Urinary bladder (tissue), 4 donors: ENCODE results near the gene SDR42E2. TPM values are rescaled to one million over a fixed set of nuclear protein-coding genes. Genes with fewer than 3 reads are reported as not detected.
"Not testable (repeated sequence)": the region's sequence is repeated elsewhere in the genome, so short reads cannot be mapped to it uniquely, and the experiment has no call there.

ENCODE experiments used
- DNase-seq: peaks from one replicate; pipeline ENCODE4 v3.0.0-alpha.2; 2015; ENCODE audit errors: extremely low spot score
- H3K27ac ChIP-seq: one replicate; pipeline ENCODE4 v1.5.1; 2013; ENCODE audit warnings: low read depth, mild to moderate bottlenecking, moderate library complexity
- H3K36me3 ChIP-seq: one replicate; pipeline ENCODE4 v1.6.1; 2013; ENCODE audit warnings: mild to moderate bottlenecking, moderate library complexity; ENCODE audit not compliant: insufficient read depth
- H3K4me1 ChIP-seq: one replicate; pipeline ENCODE4 v1.6.1; 2013; ENCODE audit warnings: mild to moderate bottlenecking, moderate library complexity; ENCODE audit not compliant: insufficient read depth
- H3K4me3 ChIP-seq: one replicate; pipeline ENCODE4 v1.5.1; 2013; ENCODE audit warnings: low read depth, low read length
- WGBS: extraction: QIAGEN DNeasy Blood & Tissue Kit; methylation state at CpG from one replicate; pipeline ENCODE4 v1.1.7; 2013; 5-methylcytosine and 5-hydroxymethylcytosine counted together
- polyA plus RNA-seq: library from polyadenylated mRNA; stranded (reverse); fragments of 200-250 nt; gene quantifications from one replicate; pipeline ENCODE4 v1.2.3, GENCODE V29; 2013
- total RNA-seq: library from RNA; depleted of rRNA; stranded (reverse); fragments of >200 nt; gene quantifications from one replicate; pipeline ENCODE4 v1.2.3, GENCODE V29; 2014
- donor health status: healthy with polysubstance abuse.
- donor health status: healthy.

The SDR42E2 gene
- total and polyA plus RNA-seq, 2 donors: not detected

DNA sequence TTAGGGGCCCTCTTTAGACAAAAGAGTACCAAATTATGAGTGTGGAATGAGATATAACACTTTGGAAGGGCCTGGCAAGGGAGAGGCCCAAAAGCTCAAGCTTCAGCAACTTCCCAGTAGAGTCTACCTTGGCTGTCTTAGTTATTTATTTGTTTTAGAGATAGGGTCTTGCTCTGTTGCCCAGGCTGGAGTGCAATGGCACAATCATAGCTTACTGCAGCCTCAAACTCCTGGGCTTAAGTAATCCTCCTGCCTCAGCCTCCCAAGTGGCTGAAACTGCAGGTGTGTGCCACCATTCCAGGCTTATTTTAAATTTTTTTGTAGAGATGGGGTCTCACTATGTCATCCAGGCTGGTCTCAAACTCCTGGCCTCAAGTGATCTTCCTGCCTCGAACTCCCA, 10.3 kb downstream of the SDR42E2 start:
- DNase-seq, H3K4me3 ChIP-seq, H3K4me1 ChIP-seq, H3K36me3 ChIP-seq, H3K27ac ChIP-seq: not testable (repeated sequence)
- WGBS: 93% methylated on average over 1 of the region's 1 CpG

DNA sequence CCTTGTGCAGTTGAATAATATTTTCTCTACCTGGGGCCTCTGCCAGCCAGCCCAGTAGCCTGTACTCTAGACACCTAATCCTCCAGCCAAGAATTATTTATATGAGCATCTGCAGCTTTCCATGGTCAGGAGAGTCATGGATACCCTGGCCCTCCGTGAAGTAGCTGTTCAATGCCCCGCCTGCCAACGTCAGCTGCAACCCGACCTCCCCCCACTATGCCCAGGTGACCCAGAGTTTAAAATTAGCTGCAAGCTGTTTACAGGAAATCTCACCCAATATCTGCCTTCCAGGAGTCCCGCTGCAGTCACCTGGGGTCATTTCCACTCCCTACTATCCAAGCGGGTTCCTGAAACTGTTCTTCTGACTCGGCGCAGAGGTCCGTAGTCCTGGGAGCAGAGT, 12.3 kb downstream of the SDR42E2 start:
- no peaks in the 10 kb centered on the region for H3K4me1 ChIP-seq
- no peak overlapping the region for H3K27ac ChIP-seq
- no peak for DNase-seq
- no peak overlapping the region for H3K4me3 ChIP-seq
- no peaks in the 10 kb centered on the region for H3K36me3 ChIP-seq
- WGBS: 62% methylated on average over 9 of the region's 9 CpGs

DNA sequence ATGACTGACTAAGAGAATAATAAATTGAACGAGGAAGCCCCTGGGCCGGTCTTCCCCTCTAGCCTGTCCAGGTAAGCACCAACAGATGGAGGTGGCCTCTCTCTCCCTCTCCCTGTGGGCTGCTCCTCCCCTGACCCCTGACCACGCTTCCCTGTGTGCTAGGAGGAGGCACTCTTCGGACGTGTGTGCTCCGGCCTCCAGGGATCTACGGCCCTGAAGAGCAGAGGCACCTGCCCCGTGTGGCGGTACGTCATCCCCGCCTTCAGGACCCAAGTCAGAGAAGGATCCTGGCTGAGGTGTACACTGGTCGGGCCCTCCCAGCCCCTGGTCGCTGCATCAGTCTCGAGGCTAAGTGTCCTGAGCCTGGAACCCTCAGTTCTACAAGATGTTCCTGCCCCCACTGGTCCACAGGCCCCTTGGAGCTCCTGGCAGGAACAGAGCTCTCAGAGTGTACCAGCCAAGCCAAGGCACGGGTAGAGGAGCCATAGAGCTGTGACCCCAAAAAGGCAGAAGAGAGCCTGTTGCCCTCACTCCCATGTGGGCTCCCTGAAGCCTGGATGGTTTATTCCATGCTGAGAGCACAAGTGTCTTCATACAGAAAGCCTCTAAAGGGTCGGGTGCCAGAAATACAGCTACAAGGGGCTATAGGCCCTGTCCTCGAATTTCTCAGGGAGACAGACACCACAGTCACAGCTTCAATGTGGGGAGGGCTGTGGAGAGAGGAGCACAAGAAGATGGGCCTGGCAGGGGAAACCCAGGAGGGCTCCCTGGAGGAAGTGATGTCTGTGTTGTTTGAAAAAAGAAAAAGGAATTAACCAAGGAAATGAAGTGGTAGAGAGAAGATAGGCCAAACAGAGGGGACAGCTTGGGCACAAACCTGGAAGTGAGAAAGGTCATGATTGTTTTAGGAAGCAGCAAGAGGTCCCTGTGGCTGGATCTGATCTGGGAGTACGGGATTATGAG, 15.9 kb downstream of the SDR42E2 start:
- Histone ChIP-seq H3K27ac (no peak overlapping the region), H3K4me3 (no peak overlapping the region), H3K36me3 (no peaks in the 10 kb centered on the region), H3K4me1 (no peaks in the 10 kb centered on the region)
- DNase-seq: no peak
- 76% methylated on average over 18 of the region's 18 CpGs for WGBS

DNA sequence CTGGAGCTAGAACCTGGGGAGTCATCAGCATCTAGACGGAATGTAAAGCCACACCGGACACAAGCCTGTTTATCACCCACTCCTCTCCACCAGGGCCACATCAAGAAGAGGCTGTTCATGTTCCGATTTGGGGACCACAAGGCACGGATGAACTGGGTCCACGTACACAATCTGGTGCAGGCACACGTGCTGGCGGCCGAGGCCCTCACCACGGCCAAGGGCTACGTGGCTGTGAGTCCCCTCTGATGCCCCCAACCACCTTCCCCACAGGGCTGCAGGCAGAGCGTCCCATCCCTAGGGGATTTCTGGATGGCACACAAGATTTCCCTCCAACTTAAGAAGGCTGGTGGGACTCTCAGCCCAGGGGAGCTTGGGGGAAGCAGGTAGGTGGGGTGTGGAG, 19.1 kb downstream of the SDR42E2 start:
- no peak overlapping the region for H3K27ac ChIP-seq
- DNase-seq: no peak
- no peak overlapping the region for H3K4me3 ChIP-seq
- no peaks in the 10 kb centered on the region for H3K36me3 ChIP-seq
- no peaks in the 10 kb centered on the region for H3K4me1 ChIP-seq
- WGBS: 88% methylated on average over 11 of the region's 11 CpGs

DNA sequence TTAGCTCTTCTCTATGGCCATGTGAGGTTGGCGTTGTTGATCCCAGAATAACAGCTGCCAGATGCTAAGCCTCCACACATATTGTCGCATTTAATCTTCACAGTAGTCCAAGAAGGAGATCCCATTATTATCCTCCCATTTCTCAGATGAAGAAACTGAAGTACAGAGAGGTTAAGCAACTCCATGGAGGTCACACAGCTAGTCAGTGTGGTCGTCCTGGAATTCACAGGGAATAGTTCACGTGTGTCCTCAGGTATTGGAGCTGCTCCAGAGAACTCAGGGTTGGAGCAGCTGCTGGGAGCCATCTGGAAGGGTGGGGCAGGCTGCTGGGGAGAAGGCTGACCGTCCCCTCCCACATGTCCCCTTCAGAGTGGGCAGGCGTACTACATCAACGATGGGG, 19.5 kb downstream of the SDR42E2 start:
- no peak overlapping the region for H3K4me3 ChIP-seq
- no peak for DNase-seq
- H3K36me3 ChIP-seq: no peaks in the 10 kb centered on the region
- no peak overlapping the region for H3K27ac ChIP-seq
- WGBS: 81% methylated on average over 7 of the region's 7 CpGs
- no peaks in the 10 kb centered on the region for H3K4me1 ChIP-seq

DNA sequence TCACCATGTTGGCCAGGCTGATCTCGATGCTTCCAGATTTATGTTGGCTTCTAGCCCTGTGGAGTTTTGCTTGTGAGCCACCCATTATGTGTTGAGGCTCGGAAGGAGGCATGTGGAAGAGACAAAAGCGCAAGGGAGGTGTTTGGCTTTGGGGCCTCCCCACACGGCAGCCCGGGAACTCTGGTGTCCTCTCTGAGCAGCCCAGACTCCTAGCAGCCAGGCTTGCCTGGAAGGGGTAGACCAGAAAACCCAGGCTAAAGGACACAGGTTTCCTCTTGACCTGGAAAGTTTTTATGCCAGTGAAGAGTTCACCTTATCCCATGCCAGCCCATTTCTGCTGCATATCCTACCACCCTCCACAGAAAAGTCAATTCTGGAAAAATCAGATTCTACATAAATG, 21.0 kb downstream of the SDR42E2 start:
- Histone ChIP-seq H3K27ac (no peak overlapping the region), H3K4me1 (peaks cover 1% of the 10 kb centered on the region), H3K36me3 (no peaks in the 10 kb centered on the region), H3K4me3 (no peak overlapping the region)
- 88% methylated on average over 5 of the region's 5 CpGs for WGBS
- DNase-seq: no peak

DNA sequence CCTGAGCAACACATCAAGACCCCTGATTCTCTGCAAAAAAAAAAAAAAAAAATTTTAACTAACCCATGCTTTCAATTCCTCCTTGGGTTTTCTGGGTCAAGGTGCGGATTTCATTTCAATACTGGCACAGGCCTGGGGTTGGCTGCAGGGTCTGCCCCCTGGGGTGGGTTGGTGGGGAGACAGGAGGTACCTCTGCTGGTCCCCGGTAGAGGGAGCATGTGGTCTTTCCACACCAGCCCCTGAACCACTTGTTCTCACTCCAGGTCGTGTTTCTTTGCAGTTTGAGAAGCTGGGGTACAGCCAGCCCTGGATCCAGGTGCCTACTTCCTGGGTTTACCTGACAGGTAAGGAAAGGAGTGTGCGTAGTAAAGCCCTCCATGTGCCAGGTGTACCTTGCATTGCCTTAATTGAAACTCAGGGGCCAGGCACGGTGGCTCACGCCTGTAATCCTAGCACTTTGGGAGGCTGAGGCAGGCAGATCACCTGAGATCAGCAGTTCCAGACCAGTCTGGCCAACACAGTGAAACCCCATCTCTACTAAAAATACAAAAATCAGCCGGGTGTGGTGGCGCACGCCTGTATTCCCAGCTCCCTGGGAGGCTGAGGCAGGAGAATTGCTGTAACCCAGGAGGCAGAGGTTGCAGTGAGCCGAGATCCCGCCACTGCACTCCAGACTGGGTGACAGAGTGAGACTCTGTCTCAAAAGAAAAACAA, 21.8 kb downstream of the SDR42E2 start:
- Histone ChIP-seq H3K4me1 (peaks cover 1% of the 10 kb centered on the region), H3K36me3 (no peaks in the 10 kb centered on the region), H3K4me3 (no peak overlapping the region), H3K27ac (no peak overlapping the region)
- WGBS: 84% methylated on average over 11 of the region's 11 CpGs
- DNase-seq: no peak

DNA sequence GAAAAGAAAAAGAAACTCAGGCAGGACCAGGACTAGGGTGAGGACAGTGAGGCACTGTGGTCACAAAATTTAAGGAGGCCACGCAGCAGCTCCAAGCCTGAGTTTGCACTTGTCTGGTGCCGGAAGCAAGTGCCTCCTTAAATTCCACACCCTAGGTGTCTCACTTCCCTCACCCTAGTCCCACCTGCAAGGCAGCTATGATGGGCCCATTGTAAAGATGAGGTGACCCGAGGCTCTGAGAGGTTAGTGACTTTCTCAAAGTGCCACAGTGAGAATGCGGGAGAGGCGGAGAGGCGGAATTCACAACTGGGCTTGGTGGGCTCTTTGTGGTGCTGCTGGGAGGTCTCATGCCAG, 22.3 kb downstream of the SDR42E2 start:
- Histone ChIP-seq H3K4me1 (peaks cover 1% of the 10 kb centered on the region), H3K36me3 (no peaks in the 10 kb centered on the region), H3K4me3 (no peak overlapping the region), H3K27ac (no peak overlapping the region)
- 87% methylated on average over 6 of the region's 6 CpGs for WGBS
- DNase-seq: no peak

DNA sequence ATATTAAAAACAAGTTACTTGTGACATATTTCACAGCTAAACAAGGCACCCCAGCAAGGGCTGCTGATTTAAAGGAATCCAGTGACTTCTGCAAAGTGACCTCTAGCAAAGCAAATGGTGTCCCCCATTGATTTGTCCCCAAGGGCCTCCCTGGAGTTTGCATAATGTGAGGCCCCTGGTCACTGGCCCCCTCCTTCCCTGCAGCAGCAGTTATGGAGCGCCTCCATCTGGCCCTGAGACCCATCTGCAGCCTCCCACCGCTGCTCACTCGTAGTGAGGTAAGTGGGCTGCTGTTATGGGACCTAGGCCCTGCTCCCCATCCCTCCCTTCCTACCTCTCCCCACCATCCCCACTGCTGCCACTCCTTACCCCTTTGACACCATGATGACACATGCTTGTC, 24.2 kb downstream of the SDR42E2 start:
- H3K36me3 ChIP-seq: no peaks in the 10 kb centered on the region
- peaks cover 1% of the 10 kb centered on the region for H3K4me1 ChIP-seq
- no peak overlapping the region for H3K4me3 ChIP-seq
- H3K27ac ChIP-seq: no peak overlapping the region
- DNase-seq: no peak
- 56% methylated on average over 3 of the region's 3 CpGs for WGBS

DNA sequence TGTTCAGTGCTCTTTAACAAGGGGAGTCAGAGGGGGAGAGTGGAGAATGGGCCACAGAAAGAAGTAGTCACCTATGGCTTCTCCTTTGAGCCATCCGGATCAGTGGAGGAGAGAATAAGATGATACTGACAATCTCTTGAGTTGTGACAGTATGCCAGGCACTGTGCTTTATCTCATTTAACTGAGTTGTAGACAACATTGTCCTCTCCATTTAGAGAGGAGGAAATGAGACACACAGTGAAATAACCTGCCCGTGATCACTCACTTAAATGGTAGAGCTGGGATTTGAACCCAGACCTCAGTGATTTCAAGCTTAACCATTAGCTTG, 25.9 kb downstream of the SDR42E2 start:
- 65% methylated on average over 2 of the region's 2 CpGs for WGBS
- Histone ChIP-seq H3K4me3 (no peak overlapping the region), H3K27ac (no peak overlapping the region), H3K36me3 (no peaks in the 10 kb centered on the region), H3K4me1 (peaks cover 1% of the 10 kb centered on the region)
- DNase-seq: no peak

DNA sequence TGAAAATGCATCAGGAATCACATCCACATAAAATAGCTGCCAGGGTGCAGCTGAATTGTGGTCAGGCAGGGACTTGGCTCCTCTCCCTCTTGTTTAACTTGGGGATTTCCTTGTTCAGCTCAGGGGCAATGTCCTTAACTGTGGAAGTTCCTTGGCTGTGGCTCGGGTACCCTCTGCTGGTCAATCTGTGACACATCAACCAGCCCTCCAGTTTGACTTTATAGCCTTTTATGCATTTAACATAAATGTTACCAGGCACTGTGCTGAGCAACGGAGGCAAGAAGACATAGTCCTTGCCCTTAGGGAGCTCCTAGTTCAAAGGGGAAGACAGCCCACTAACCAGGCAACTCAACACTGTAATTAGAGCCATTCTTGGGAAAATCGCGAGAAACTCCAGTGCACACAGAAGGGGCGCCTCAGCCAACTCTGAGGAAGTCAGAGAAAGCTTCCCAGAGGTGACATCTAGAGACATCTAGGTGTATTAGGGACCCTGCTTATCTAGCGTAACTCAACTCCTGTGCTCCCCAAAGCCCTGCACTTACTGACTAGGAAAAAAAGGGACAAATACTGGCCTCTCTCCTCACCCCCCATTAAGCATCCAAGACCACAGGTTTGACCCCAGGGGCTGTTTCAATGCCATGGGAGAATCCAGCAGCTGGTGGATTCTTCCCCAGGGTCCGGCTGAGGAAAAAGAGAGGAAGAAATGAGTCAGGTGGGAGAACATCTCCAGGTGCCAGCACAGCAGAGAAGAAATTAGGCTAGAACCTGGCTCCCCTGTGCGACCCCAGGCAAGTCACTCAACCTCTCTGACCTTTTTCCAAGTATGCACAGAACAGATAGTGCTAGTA, 26.5 kb downstream of the SDR42E2 start:
- Histone ChIP-seq H3K36me3 (no peaks in the 10 kb centered on the region), H3K4me3 (no peak overlapping the region), H3K4me1 (peaks cover 1% of the 10 kb centered on the region), H3K27ac (no peak overlapping the region)
- 29% methylated on average over 8 of the region's 8 CpGs for WGBS
- DNase-seq: no peak

DNA sequence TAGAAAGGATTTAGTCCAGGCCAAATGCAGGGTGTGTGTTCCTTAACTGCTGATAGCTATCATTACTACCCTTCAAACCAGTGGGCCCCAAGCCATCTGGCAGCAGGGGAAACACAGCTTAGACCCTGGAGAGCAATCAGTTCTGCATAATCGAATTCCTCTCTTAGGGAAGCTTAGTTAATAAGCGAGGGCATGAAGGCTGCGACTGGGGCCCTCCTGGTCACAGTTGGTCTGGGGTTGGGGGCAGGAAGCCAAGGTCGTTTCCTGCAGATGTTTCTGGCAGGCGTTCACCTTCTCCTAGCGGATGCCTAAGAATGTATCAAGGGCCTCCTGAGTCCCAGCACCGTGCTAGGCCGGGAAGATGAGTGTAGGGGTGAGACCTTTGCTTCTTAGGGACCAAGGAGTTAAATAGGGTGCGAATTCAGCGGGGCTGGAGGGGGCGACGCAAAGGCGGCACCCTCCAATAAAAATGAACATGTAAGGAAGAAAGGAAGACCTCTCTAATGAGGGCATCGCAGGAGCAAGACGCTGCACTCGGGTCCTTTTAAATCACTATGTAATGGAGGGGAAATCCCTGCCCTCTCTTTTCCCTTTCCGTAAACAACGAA, 27.3 kb downstream of the SDR42E2 start:
- 4% methylated on average over 18 of the region's 18 CpGs for WGBS
- H3K27ac ChIP-seq: peak overlapping the region; percentile 90
- H3K4me1 ChIP-seq: peaks cover 1% of the 10 kb centered on the region
- H3K4me3 ChIP-seq: peak overlapping the region; percentile 40
- no peaks in the 10 kb centered on the region for H3K36me3 ChIP-seq
- DNase-seq: no peak

DNA sequence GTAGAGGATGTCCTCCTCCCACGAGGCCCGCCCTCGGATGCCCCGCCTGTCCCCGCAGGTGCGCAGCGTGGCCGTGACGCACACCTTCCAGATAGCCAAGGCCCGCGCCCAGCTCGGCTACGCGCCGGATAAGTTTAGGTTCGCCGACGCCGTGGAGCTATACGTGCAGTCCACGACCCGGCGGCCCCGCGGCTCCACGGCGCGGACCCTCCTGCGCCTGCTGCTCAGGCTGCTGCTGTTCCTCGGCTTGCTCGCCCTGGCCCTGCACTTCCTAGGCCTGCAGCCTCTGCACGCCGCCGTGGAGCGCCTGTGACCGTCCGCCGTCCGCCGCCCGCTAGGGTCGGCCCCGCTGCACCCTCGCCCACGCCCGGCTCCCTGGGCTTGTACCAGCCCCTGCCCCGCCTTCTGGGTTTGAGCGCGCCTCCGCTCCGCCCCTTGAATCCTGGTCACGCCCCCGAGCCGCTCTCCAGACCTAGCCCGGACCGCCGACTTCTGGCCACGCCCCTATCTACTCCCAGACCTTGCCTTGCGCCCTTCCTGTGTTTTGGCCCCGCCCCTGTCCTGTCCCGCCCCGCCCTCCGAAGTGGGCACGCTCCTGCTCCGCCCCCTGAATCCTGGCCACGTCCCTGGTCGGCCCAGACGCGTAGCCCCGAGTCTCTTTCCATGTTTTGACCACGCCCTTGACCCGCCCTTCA, 27.9 kb downstream of the SDR42E2 start:
- DNase-seq: no peak
- peaks cover 1% of the 10 kb centered on the region for H3K4me1 ChIP-seq
- H3K4me3 ChIP-seq: peak overlapping the region; percentile 40
- WGBS: under 1% methylated on average over 72 of the region's 72 CpGs
- no peaks in the 10 kb centered on the region for H3K36me3 ChIP-seq
- peak overlapping the region; percentile 90 for H3K27ac ChIP-seq
